ENCODE data around the gene SCFD2.

SCFD2 gene

DNA sequence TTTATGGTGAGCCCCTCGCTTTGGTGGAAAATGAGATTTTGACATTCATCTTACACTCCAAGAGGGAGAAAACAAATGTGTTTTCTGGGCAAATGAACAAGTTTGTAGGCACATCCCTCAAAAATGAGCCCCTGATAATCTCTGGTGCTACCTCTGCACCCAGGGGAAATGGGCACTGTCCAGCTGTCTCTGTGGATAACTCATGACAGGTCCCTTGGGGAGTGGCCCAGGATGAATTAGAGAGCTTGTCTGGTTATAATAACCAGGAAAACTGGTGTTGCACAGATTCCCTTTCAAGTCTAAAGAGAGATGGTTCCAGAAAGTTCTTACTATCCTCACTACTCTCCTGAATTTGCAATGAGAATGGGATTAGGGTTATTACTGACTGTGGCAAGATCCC is 496.2 kb downstream of the SCFD2 start:
- DNase-seq = no peak

DNA sequence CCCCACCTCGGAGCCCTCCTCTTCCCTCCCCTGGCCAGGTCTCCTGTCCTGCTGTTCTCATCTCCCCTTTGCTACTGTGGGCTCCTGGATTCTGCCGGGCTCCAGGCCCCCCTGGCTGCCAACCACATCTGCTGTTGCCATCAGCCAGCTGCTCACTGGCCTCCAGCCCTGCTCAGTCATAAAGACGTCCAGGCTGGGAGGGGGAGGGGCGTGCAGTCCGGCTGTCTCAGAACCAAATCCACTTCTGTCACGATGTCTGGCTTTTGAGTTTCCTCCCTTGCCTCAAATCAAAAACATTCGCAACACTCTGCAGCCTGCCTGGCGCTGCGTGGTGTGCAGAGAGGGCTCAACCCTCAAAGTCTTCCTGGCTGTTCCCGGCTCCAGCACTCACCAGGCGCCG is 496.7 kb downstream of the SCFD2 start:
- no peak for DNase-seq

DNA sequence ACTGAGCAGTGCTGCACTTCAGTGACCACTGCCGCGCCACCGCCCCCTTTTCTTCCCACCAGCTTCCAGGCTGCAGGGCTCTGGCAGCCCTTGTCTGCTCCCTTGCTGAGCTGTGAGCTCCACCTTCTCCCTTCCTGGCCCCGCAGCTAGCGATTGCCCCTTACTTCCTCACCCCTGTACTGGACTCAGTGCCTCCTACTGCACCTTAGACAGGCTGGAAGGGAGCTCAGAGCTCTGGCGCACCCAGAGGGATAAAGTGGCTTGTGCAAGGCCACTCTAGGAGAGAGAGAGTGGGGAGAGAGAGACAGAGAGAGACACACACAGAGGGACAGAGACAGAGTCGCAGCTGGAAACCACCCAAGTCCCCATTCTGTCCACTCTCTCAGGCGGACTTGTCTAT is 497.7 kb downstream of the SCFD2 start:
- no peak for DNase-seq

DNA sequence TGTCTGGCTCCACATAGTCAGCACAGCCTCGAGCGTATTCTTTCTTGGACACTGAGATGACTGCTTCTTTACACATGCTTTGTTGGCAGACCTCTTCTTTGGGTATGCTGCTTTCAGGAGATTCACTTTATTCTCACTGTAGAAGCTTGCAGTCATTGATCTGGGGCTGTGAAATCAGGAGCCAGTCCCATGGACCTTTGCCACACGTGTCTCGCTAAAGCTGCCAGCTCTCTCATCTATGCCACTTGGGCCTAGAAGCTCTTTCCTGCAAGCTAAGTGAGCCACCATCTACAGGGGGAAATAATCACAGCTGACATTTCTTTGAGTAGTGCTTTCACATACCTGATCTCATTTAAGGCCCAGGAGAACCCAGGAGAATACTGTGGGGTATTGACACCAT is 498.7 kb downstream of the SCFD2 start:
- DNase-seq = no peak

DNA sequence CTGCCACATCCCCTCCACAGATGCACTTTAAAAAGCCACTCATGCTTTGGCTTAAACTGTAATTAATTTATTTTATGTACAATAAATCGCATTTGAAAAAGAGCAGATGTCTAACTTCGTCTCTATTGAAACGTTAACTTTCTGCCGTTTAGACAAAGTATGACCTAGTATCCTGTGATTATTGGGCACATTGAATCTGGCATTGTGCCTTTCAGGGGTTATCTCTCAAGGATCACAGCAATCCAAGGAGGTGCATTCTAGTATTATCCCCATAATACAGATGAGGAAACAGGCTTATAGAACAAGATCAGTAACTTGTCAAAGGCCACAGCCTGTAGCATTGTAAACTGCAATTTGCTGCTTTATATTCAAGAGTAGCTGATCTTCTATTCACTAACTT is 499.1 kb downstream of the SCFD2 start:
- no peak for DNase-seq

DNA sequence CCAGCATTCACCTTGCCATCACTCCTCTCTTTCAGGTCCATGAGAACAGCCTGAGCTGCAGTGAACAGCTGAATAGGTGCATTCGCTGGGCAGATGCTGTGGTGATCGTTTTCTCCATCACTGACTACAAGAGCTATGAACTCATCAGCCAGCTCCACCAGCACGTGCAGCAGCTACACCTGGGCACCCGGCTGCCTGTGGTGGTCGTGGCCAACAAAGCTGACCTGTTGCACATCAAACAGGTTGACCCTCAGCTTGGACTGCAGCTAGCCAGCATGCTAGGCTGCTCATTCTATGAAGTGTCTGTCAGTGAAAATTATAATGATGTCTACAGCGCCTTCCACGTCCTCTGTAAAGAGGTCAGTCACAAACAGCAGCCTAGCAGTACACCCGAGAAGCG is 500.6 kb downstream of the SCFD2 start:
- DNase-seq = no peak

DNA sequence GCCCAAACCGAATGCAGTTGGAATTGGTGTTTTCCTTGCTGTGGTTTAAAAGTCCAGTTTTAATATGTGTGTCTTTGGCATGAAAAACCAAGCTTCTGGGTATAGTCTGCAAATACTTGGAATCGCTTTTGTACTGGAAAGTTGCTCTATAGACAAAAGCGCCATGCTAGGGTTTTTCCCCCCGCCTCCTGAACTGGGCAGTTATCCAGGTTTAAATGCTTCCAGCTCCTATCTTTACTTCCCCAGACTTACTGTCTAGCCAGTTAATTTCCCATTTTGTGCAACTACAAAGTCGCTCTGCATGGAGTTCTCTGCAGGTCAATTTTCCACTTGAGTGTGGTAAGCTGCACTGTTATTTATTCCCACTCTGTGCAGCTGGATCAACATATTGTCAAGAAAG is 501.1 kb downstream of the SCFD2 start:
- DNase-seq = no peak

GRCh38 chr4:52863324-52863723 is 502.5 kb downstream of the SCFD2 start:
- no peak for DNase-seq

DNA sequence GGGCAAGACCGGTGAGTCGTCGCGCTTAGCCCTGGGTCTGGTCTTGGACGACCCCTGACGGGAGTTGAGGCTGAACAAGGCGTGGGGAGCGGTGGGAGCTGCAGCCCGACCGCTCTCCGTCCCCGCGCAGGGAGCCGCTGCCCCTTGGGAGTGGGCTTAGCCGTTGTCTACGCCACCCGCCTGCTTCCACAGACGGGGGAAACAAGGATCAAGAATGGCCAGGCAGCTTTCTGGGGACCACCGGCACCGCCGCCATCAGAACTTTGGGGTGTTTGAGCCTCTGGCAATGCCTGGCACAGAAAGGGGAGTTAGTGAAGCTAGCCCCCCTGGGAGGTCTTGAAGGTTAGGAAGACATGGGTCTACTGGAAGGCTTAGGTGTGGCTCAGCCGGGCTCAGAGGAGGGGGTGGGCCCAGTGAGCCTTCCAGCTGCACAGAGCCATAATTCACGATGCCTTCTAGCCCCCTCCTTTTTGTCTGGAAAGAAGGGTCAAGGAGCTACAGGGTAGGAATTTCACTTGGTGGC is 503.2 kb downstream of the SCFD2 start:
- no peak for DNase-seq

DNA sequence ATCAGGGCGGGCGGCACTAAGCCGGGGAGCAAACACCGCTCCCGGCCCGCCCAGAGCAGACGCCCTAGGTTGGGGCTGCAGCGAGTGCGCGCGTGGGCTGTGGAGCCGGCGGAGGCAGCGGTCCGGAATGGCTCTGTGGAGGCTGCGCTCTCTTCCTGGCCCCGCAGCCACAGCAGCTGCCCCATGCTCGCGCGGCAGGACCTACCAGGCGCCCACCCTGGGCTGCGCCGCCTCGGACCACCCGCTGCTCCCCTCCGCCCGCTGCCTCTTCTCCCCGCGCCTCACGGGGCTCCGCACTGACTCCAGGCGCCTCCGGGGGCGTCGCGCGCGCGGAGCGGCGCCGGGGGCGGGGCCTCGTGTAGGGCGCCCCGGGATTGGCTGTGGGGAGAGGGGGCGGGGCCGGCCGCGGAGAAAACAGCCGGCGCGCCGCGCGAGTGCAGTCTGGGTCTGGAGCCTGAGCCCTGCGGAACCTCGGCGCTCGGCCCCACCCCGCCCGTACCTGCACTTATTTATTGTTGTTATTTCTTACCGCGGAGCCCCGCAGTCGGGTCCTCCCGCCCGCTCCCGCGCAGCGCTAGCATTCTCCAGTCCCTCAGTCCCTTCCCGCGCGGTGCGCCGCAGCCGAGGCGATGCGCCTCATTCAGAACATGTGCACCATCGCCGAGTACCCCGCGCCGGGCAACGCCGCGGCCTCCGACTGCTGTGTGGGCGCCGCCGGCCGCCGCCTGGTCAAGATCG is 503.8 kb downstream of the SCFD2 start, which contains the start of gene RASL11B:
TSS of gene RASL11B (plus strand) at position 439 of the 738 bp plus-strand sequence. CDS start at position 630, 191 bp downstream.
- DNase-seq = peak; percentile 92 to 95

DNA sequence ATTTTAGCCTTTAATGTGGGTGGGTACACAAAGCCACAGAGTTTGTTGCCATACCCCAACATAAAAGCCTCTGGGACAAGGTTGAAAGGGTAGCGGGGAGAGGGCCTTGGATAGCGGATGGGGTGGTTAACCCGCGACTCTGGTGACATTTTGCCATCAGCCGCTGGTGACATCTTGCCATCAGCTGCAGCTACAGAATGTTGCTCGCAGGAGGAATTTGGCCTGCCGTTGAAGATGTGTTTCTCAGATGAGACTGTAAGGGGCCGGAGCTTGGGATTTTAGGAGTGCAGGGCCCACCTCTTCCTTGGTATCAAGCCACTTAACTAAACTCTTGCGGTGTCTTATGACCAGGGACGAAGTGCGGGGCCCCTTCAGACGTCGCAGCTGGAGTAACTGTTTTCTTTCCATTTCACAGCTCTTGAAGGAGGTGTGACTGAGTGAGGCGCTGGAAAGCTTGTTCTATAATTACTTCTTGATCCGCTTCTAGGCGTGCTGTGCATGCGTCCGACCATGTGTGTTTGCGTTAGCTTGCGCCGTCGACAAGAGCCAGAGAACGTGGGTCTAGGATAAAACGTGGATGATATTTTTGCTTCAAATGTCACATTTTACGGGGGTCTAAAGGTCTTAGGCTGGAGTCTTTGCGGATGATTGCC is 504.6 kb downstream of the SCFD2 start:
- DNase-seq = no peak

- DNase-seq = no peak
Measured at GRCh38 chr4:52860361-52860760, 505.5 kb downstream of the SCFD2 start.

- peak; percentile 91 to 93 for DNase-seq
Measured at GRCh38 chr4:52856801-52857200, 509.1 kb downstream of the SCFD2 start.

GRCh38 chr4:52853351-52853750 is 512.5 kb downstream of the SCFD2 start:
- DNase-seq = peak; percentile 77 to 84

GRCh38 chr4:52852711-52853110 is 513.1 kb downstream of the SCFD2 start:
- no peak for DNase-seq

DNA sequence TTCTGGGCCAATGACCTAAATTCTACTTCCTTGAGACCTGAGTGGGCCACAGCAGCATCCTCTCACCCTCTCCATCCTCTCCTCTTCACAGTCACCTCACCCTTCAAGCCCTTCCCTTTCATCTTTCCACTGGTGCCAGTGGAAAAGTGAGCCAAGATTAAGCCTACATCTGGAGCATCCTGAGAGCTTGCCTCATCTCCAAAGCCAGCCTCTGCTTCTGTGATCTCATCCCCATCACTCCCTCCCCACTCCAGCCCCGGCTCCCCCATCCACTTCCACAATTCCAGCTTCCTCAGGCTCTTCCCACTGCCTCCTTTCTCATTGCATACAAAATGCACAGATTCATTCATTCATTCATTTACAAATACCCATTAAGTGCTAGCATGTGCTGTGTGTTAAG is 513.8 kb downstream of the SCFD2 start:
- no peak for DNase-seq

DNA sequence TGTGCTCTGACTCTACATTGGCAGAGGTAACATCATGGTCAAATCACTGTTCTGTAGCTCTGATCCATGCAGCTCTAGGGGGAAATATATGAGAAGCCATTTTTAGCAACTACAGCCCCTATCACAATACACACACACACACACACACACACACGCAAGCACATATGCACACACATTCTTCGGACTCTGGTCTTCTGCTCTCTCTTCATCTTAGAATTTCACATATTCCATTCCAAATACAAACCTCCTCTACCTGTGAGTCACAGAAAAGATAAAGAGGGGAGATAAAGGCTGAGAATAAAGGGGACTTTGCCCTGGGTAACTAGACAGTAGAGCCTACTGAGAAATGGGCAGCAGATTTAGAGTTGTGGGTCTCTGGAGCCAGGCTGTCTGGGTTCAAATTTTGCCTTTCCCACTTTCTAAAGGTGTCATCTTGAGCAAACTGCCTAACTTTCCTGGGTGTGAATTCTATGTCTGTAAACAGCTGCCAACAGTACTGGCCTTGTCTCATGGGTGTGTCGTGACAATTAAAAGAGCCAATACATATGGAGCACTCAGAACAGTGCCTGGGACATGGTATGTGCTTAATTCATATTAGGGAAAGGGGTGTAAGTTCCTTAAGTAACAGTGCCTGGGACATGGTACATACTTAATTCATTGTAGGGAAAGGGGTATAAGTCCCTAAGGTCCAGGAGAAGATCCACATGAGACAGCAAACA is 515.3 kb downstream of the SCFD2 start:
- DNase-seq = no peak

GRCh38 chr4:52848254-52848653 is 517.6 kb downstream of the SCFD2 start:
- DNase-seq = no peak

DNA sequence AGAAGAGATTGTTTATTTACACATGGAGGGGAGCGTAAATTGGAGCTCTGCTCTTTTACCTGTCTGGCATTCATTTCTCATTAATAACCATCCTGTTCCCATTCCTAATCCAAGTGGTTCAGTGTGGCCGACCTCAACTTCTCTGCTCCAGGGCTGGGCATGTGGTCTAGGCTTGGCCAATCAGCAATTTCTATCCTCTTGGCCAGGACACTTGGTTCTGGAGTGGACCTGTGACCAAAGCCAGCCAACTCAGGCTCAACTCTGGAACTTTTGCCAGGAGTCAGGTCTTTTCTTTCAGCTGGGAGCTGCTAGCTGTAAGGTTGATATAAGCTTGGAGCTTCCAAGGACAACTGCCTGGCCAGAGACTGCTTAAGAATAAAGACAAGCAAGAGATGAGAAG is 519.4 kb downstream of the SCFD2 start:
- no peak for DNase-seq

- DNase-seq = no peak
Measured at GRCh38 chr4:52844596-52844995, 521.3 kb downstream of the SCFD2 start.

DNA sequence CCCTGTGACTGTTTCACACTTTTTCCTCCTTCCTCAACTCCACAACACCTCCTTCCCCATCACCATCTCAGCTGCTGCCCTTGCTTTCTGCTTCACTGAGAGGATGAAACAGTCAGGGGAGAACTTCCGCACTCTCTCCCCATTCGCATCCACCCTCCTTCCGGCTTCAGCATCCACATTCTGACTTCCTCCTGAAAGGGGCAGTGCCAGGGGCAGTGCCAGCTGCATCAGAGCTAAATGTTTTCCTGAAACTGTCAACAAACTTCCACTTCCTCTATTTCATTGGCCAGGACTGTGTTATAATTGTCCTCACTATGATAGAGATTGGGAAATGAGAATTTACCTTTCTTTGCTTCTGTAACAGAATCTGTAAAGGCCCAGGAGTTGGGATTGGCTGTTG is 521.9 kb downstream of the SCFD2 start:
- peak; percentile 55 to 60 for DNase-seq

DNA sequence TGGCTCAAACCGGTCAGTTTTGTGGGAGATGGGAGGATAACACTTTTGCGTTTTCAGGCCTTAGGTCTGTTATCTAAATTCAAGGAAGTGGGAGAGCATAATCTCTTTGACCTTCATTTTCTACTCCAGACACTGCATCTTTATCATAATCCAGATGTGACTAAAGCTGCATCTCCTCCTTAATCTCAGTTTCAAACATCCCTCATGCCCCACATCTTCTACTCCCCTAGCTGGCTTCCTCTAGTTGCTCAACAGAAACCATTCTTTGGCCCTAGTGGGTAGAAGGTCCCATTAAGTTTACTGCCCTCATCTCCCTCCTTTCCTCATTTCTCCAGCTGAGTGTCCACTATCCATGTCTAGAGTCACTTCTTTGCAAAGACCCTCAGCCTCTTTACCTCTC is 522.5 kb downstream of the SCFD2 start:
- no peak for DNase-seq

DNA sequence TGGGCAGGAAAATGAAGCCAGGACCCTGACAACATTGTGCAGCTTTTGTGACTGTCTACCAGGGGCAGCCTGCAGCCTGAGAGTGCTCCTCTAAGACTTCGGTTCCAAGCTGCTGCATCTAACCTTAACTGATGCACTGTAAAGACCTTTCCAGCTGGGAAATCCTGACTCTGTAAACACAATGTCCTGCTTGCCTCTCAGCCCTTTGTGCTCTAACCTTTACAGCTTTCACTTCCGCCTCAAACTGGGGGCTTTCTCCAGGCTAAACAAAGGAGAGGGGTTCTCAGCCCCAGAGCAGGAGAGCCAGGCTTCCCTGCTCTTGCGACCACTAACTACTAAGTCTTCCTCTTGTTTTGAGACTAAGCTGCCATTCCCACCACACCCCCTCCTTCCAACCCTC is 523.1 kb downstream of the SCFD2 start:
- no peak for DNase-seq

Data from Kasumi-1 (cell line).